WTC11 (cell line): ENCODE results near the gene KAZN. TPM values are rescaled to one million over a fixed set of nuclear protein-coding genes. Genes with fewer than 3 reads are reported as not detected.

Source experiments
- ATAC-seq: fragments of 200-7000 bp; cut with Tn5 transposase; 2 replicates; pipeline ENCODE4 v1.10.0; 2021; ENCODE audit warnings: mild to moderate bottlenecking, moderate library complexity
- CTCF ChIA-PET: fragments of 300-600 bp; sonication (Branson Sonifier 250); formaldehyde crosslinking; loops from one replicate; lab custom pipeline; 2021; ENCODE audit warnings: antibody characterized with exemption; lab: Charles Lee
- POLR2A ChIA-PET: fragments of 350-600 bp; sonication (Branson Sonifier 250); formaldehyde crosslinking; loops from one replicate; lab custom pipeline; 2021; ENCODE audit warnings: antibody characterized with exemption; lab: Charles Lee
- DNase-seq: peaks from one replicate; pipeline ENCODE4 v3.0.0; 2021; ENCODE audit warnings: low spot score
- H3K27ac Mint-ChIP-seq: 2 replicates; pipeline ENCODE4 v1.8.0; 2021; ENCODE audit warnings: mixed read lengths
- H3K27me3 Mint-ChIP-seq: 2 replicates; pipeline ENCODE4 v1.8.0; 2021; ENCODE audit warnings: low read depth, mild to moderate bottlenecking, moderate library complexity, mixed read lengths
- H3K36me3 Mint-ChIP-seq: 2 replicates; pipeline ENCODE4 v1.8.0; 2021; ENCODE audit warnings: mixed read lengths
- H3K4me1 Mint-ChIP-seq: 2 replicates; pipeline ENCODE4 v1.8.0; 2022; ENCODE audit warnings: mixed read lengths
- H3K4me3 Mint-ChIP-seq: 2 replicates; pipeline ENCODE4 v1.8.0; 2021; ENCODE audit warnings: mild to moderate bottlenecking, moderate library complexity, mixed read lengths
- H3K9me3 Mint-ChIP-seq: 2 replicates; pipeline ENCODE4 v1.8.0; 2021; ENCODE audit warnings: mixed read lengths
- CDX4 ChIP-seq: fragments of 250-450 bp; sonication (Bioruptor Pico); IDR thresholded peaks from 2 replicates; pipeline ENCODE4 v1.9.0; 2021; ENCODE audit warnings: moderate library complexity, mild to moderate bottlenecking, inconsistent platforms, borderline replicate concordance
- CREB1 ChIP-seq: sonication (generic); formaldehyde crosslinking; IDR thresholded peaks from 2 replicates; pipeline ENCODE4 v1.8.0; 2023; ENCODE audit warnings: mild to moderate bottlenecking, missing genetic modification reagents
- CREM ChIP-seq: sonication (generic); formaldehyde crosslinking; IDR thresholded peaks from 2 replicates; pipeline ENCODE4 v1.8.1; 2022; ENCODE audit warnings: mild to moderate bottlenecking, missing genetic modification reagents, moderate library complexity
- E2F1 ChIP-seq: sonication (generic); formaldehyde crosslinking; IDR thresholded peaks from 2 replicates; pipeline ENCODE4 v1.8.0; 2022; ENCODE audit warnings: mild to moderate bottlenecking, missing genetic modification reagents
- E2F4 ChIP-seq: sonication (generic); formaldehyde crosslinking; IDR thresholded peaks from 2 replicates; pipeline ENCODE4 v1.8.1; 2022; ENCODE audit warnings: low read depth, mild to moderate bottlenecking, moderate library complexity, missing genetic modification reagents, borderline replicate concordance
- FOXJ3 ChIP-seq: sonication (generic); formaldehyde crosslinking; IDR thresholded peaks from 2 replicates; pipeline ENCODE4 v1.9.0; 2021; ENCODE audit warnings: missing genetic modification reagents, mild to moderate bottlenecking, borderline replicate concordance
- GRHL2 ChIP-seq: fragments of 250-450 bp; sonication (Bioruptor Pico); IDR thresholded peaks from 2 replicates; pipeline ENCODE4 v1.8.0; 2022; ENCODE audit warnings: mild to moderate bottlenecking, moderate library complexity; ENCODE audit not compliant: insufficient replicate concordance, severe bottlenecking
- IRF1 ChIP-seq: sonication (generic); formaldehyde crosslinking; IDR thresholded peaks from 2 replicates; pipeline ENCODE4 v1.8.0; 2023; ENCODE audit warnings: missing genetic modification reagents
- JAZF1 ChIP-seq: fragments of 250-450 bp; sonication (Bioruptor Pico); IDR thresholded peaks from 2 replicates; pipeline ENCODE4 v1.9.0; 2021; ENCODE audit warnings: moderate library complexity, mild to moderate bottlenecking, inconsistent platforms
- MAX ChIP-seq: sonication (generic); formaldehyde crosslinking; IDR thresholded peaks from 2 replicates; pipeline ENCODE4 v1.8.0; 2022; ENCODE audit warnings: mild to moderate bottlenecking, missing genetic modification reagents
- PRDM15 ChIP-seq: sonication (generic); formaldehyde crosslinking; IDR thresholded peaks from 2 replicates; pipeline ENCODE4 v1.8.0; 2022; ENCODE audit warnings: missing genetic modification reagents
- TEAD1 ChIP-seq: sonication (generic); formaldehyde crosslinking; IDR thresholded peaks from 2 replicates; pipeline ENCODE4 v1.8.0; 2022; ENCODE audit warnings: mild to moderate bottlenecking, missing genetic modification reagents
- TEAD4 ChIP-seq: sonication (generic); formaldehyde crosslinking; IDR thresholded peaks from 2 replicates; pipeline ENCODE4 v1.8.0; 2022; ENCODE audit warnings: mild to moderate bottlenecking, missing genetic modification reagents
- TP53 ChIP-seq: sonication (generic); formaldehyde crosslinking; IDR thresholded peaks from 2 replicates; pipeline ENCODE4 v1.8.1; 2023; ENCODE audit warnings: mild to moderate bottlenecking, missing genetic modification reagents
- ZMAT4 ChIP-seq: fragments of 250-450 bp; sonication (Bioruptor Pico); IDR thresholded peaks from 2 replicates; pipeline ENCODE4 v1.9.0; 2021; ENCODE audit warnings: mild to moderate bottlenecking
- ZNF121 ChIP-seq: sonication (generic); formaldehyde crosslinking; IDR thresholded peaks from 2 replicates; pipeline ENCODE4 v1.8.0; 2023; ENCODE audit warnings: missing genetic modification reagents
- ZNF671 ChIP-seq: fragments of 250-450 bp; sonication (Bioruptor Pico); IDR thresholded peaks from 2 replicates; pipeline ENCODE4 v1.8.0; 2021; ENCODE audit warnings: mild to moderate bottlenecking
- ZSCAN18 ChIP-seq: fragments of 250-450 bp; sonication (Bioruptor Pico); IDR thresholded peaks from 2 replicates; pipeline ENCODE4 v2.1.2; 2022; ENCODE audit warnings: mild to moderate bottlenecking, moderate library complexity
- total RNA-seq: library from RNA; stranded (reverse); gene quantifications from 3 replicates; pipeline ENCODE4 v1.2.3, GENCODE V29; 2021

Gene KAZN
- total RNA-seq, 1 experiment from 2014 or later, result 19.9 TPM

GRCh38 chr1:14666373-14666772 is 67.9 kb downstream of the KAZN start:
- Mint-ChIP-seq H3K9me3 (peaks cover 7% of the 10 kb centered on the region), H3K36me3 (peaks cover 11% of the 10 kb centered on the region), H3K4me1 (peaks cover 23% of the 10 kb centered on the region), H3K27me3 (no peaks in the 10 kb centered on the region), H3K27ac (no peak overlapping the region), H3K4me3 (no peak overlapping the region)
- TF ChIP-seq JAZF1 (CRISPR knock-in tag) (no peak), ZSCAN18 (CRISPR knock-in tag) (no peak), IRF1 (CRISPR knock-in tag) (no peak)
- DNase-seq (no peak), ATAC-seq (no peak)
- POLR2A ChIA-PET, result interaction anchor here (0.6 to 0.7 kb wide), 2 partner anchors 21 to 81 kb away, joined by 3 to 4 read pairs; no protein-coding TSS in a partner anchor
- CTCF ChIA-PET, result no interaction called here

GRCh38 chr1:14666962-14667650 is 68.6 kb downstream of the KAZN start:
- Mint-ChIP-seq H3K4me3 (no peak overlapping the region), H3K4me1 (peaks cover 30% of the 10 kb centered on the region), H3K36me3 (peaks cover 11% of the 10 kb centered on the region), H3K27me3 (no peaks in the 10 kb centered on the region), H3K27ac (no peak overlapping the region), H3K9me3 (peaks cover 7% of the 10 kb centered on the region)
- ATAC-seq (no peak), DNase-seq (no peak)
- CTCF ChIA-PET, result interaction anchor here (0.6 kb wide), 1 partner anchor 542 kb away, joined by 3 read pairs; no protein-coding TSS in a partner anchor
- TF ChIP-seq TP53 (CRISPR knock-in tag) (no peak), CREM (CRISPR knock-in tag) (no peak), E2F4 (CRISPR knock-in tag) (no peak), TEAD1 (CRISPR knock-in tag) (no peak), IRF1 (CRISPR knock-in tag) (no peak), ZMAT4 (CRISPR knock-in tag) (no peak), ZNF671 (no peak), ZNF121 (CRISPR knock-in tag) (no peak), TEAD4 (CRISPR knock-in tag) (no peak), CREB1 (CRISPR knock-in tag) (no peak), CDX4 (no peak), MAX (CRISPR knock-in tag) (no peak)
- POLR2A ChIA-PET, result interaction anchor here (0.7 kb wide), 1 partner anchor 250 kb away, joined by 4 read pairs; no protein-coding TSS in a partner anchor

- peaks cover 11% of the 10 kb centered on the region for H3K36me3 Mint-ChIP-seq
- peaks cover 35% of the 10 kb centered on the region for H3K4me1 Mint-ChIP-seq
- POLR2A ChIA-PET, result interaction anchor here (0.7 kb wide), 1 partner anchor 251 kb away, joined by 4 read pairs; no protein-coding TSS in a partner anchor
- H3K27me3 Mint-ChIP-seq, result no peaks in the 10 kb centered on the region
- no peak overlapping the region for H3K4me3 Mint-ChIP-seq
- peaks cover 7% of the 10 kb centered on the region for H3K9me3 Mint-ChIP-seq
- CTCF ChIA-PET, result interaction anchor here (0.6 kb wide), 1 partner anchor 542 kb away, joined by 3 read pairs; no protein-coding TSS in a partner anchor
- no peak overlapping the region for H3K27ac Mint-ChIP-seq
- ATAC-seq (no peak), DNase-seq (no peak)
- TF ChIP-seq E2F1 (CRISPR knock-in tag) (no peak), MAX (CRISPR knock-in tag) (no peak), FOXJ3 (CRISPR knock-in tag) (no peak), PRDM15 (CRISPR knock-in tag) (no peak), GRHL2 (CRISPR knock-in tag) (no peak)
These were observed 69.1 kb downstream of the KAZN start for GRCh38 chr1:14667651-14667984.
